Endothelial cell of umbilical vein (primary cell): ENCODE results near the gene KLHL26. TPM values are rescaled to one million over a fixed set of nuclear protein-coding genes. Genes with fewer than 3 reads are reported as not detected.

Experiments used
- BruUV-seq: library from RNA; stranded (reverse); fragments of 400-500 nt; replicated peaks from 2 replicates; lab custom pipeline; 2021; lab: Mats Ljungman, UMichigan
- CTCF ChIA-PET: fragments of 300-600, 350-600 bp; sonication (Branson Sonifier 250); formaldehyde crosslinking; loops from one replicate; lab custom pipeline; 2021; ENCODE audit warnings: antibody characterized with exemption, inconsistent platforms; lab: Charles Lee
- POLR2A ChIA-PET: fragments of 300-600, 350-600 bp; sonication (Branson Sonifier 250); formaldehyde crosslinking; loops from one replicate; lab custom pipeline; 2021; ENCODE audit warnings: antibody characterized with exemption, inconsistent platforms; lab: Charles Lee
- DNase-seq: peaks from one replicate; pipeline ENCODE4 v3.0.0-alpha.2; 2011; ENCODE audit warnings: low read depth, low spot score
- FAIRE-seq: peaks from 2 replicates; lab custom pipeline; 2011; peaks lifted over from hg19 to GRCh38; lab: Jason Lieb, UNC
- H2AFZ ChIP-seq: 2 replicates; pipeline ENCODE4 v1.6.0; 2012; ENCODE audit warnings: low read depth, low read length, control low read depth, inconsistent platforms
- H3K27ac ChIP-seq: 2 replicates; pipeline ENCODE4 v1.5.1; 2011; ENCODE audit warnings: low read depth, mild to moderate bottlenecking, control low read depth, low read length, moderate library complexity; ENCODE audit not compliant: insufficient read depth
- H3K27me3 ChIP-seq, 2 experiments: 2 replicates each; pipeline versions ENCODE4 v1.6.0 to v1.6.1; 2011; ENCODE audit warnings: low read length in 2 of 2, mixed read lengths in 1 of 2; ENCODE audit not compliant: control insufficient read depth in 2 of 2, insufficient read depth in 2 of 2
- H3K36me3 ChIP-seq, 2 experiments: 2 replicates in 1 of 2; 3 replicates in 1 of 2; pipeline ENCODE4 v1.5.1; 2011; ENCODE audit warnings: low read length in 2 of 2, mild to moderate bottlenecking in 1 of 2, moderate library complexity in 1 of 2; ENCODE audit not compliant: control insufficient read depth in 2 of 2, insufficient read depth in 2 of 2; ENCODE audit errors: extremely low read depth in 1 of 2
- H3K4me1 ChIP-seq: 3 replicates; pipeline ENCODE4 v1.5.1; 2011; ENCODE audit warnings: mild to moderate bottlenecking, low read length; ENCODE audit not compliant: control insufficient read depth, insufficient read depth; ENCODE audit errors: extremely low read depth
- H3K4me2 ChIP-seq: 2 replicates; pipeline ENCODE4 v1.6.1; 2011; ENCODE audit warnings: low read length, control low read depth, mixed read lengths; ENCODE audit not compliant: insufficient read depth
- H3K4me3 ChIP-seq, 3 experiments: fragments of 200-600 bp in 1 of 3; sonication (generic), shearing (Covaris generic) in 1 of 3; replicated peaks in 1 of 3; 2 replicates each; pipeline ENCODE4 v1.5.1; 2011 to 2016; ENCODE audit warnings: control low read depth in 3 of 3, low read length in 3 of 3, mild to moderate bottlenecking in 2 of 3, inconsistent platforms in 1 of 3, low read depth in 1 of 3, moderate library complexity in 1 of 3; ENCODE audit not compliant: insufficient read depth in 1 of 3
- H3K79me2 ChIP-seq: 2 replicates; pipeline ENCODE4 v1.6.0; 2012; ENCODE audit warnings: low read length, inconsistent platforms; ENCODE audit not compliant: control insufficient read depth, insufficient read depth
- H3K9ac ChIP-seq: replicated peaks from 2 replicates; pipeline ENCODE3; 2011; ENCODE audit warnings: low read length, control low read depth; ENCODE audit not compliant: insufficient read depth; ENCODE audit errors: extremely low read depth
- H3K9me1 ChIP-seq: replicated peaks from 3 replicates; pipeline ENCODE4 v1.6.0; 2011; ENCODE audit warnings: mild to moderate bottlenecking, low read length; ENCODE audit not compliant: control insufficient read depth, insufficient read depth; ENCODE audit errors: extremely low read depth
- H3K9me3 ChIP-seq: replicated peaks from 2 replicates; pipeline ENCODE4 v1.5.1; 2012; ENCODE audit warnings: low read length, inconsistent platforms; ENCODE audit not compliant: control insufficient read depth, insufficient read depth
- H4K20me1 ChIP-seq: replicated peaks from 2 replicates; pipeline ENCODE3; 2011; ENCODE audit warnings: mild to moderate bottlenecking, low read length; ENCODE audit not compliant: control insufficient read depth, insufficient read depth; ENCODE audit errors: extremely low read depth
- CTCF ChIP-seq, 2 donors: IDR thresholded peaks; 1 replicate in 1 of 2; 2 replicates in 1 of 2; pipeline ENCODE4 v1.5.1; 2011; ENCODE audit warnings: low read length in 2 of 2, mild to moderate bottlenecking in 2 of 2, moderate library complexity in 2 of 2, control low read depth in 1 of 2, inconsistent platforms in 1 of 2, low read depth in 1 of 2; ENCODE audit not compliant: insufficient read depth in 1 of 2; ENCODE audit errors: extremely low read depth in 1 of 2
- EZH2 ChIP-seq: IDR thresholded peaks from 2 replicates; pipeline ENCODE4 v1.6.1; 2012; ENCODE audit warnings: borderline replicate concordance, low read depth, mild to moderate bottlenecking, moderate library complexity, low read length, inconsistent platforms; ENCODE audit not compliant: severe bottlenecking
- FOS ChIP-seq: IDR thresholded peaks from 2 replicates; pipeline ENCODE4 v1.6.1; 2011; ENCODE audit warnings: mild to moderate bottlenecking, low read length, moderate library complexity, borderline replicate concordance; ENCODE audit not compliant: insufficient read depth
- GATA2 ChIP-seq: IDR thresholded peaks from 2 replicates; pipeline ENCODE4 v1.7.0; 2011; ENCODE audit warnings: low read depth, mild to moderate bottlenecking, moderate library complexity, mixed read lengths, low read length; ENCODE audit not compliant: insufficient read length, insufficient read depth
- JUN ChIP-seq: IDR thresholded peaks from 2 replicates; pipeline ENCODE4 v1.6.1; 2011; ENCODE audit warnings: borderline replicate concordance, low read depth; ENCODE audit not compliant: insufficient read length, insufficient read depth
- MAX ChIP-seq: IDR thresholded peaks from 2 replicates; pipeline ENCODE4 v1.6.1; 2011; ENCODE audit not compliant: insufficient read depth, insufficient read length
- MYC ChIP-seq: IDR thresholded peaks from one replicate; pipeline ENCODE4 v1.6.1; 2011; ENCODE audit warnings: mild to moderate bottlenecking, low read depth, low read length
- POLR2A ChIP-seq: IDR thresholded peaks from 2 replicates; pipeline ENCODE4 v1.6.1; 2012; ENCODE audit warnings: low read depth, mild to moderate bottlenecking, control low read depth, low read length
- POLR2AphosphoS5 ChIP-seq: IDR thresholded peaks from 2 replicates; pipeline ENCODE4 v1.6.1; 2012; ENCODE audit warnings: low read depth, mild to moderate bottlenecking, control low read depth, low read length, moderate library complexity; ENCODE audit not compliant: insufficient read depth
- dilution Hi-C: fragments of 300-500 bp; cut with MboI; formaldehyde crosslinking; loops from one replicate; pipeline ENCODE4 v1.15.0; 2019; ENCODE audit warnings: low sequenced_read_pairs; ENCODE audit not compliant: extremely low pct_ligation_motif_present
- intact Hi-C: fragments of 100-400 bp; cut with micrococcal nuclease; formaldehyde crosslinking; loops from one replicate; pipeline ENCODE4 v1.10.0; 2022
- polyA plus RNA-seq, 4 experiments: library from polyadenylated mRNA; depleted of rRNA in 3 of 4; stranded (reverse) in 3 of 4; unstranded in 1 of 4; fragments of >200 nt; gene quantifications; 2 replicates each; pipeline versions ENCODE4 v1.2.1 to v1.2.3, GENCODE V29; 2011 to 2012; ENCODE audit warnings: missing spikeins in 1 of 4
- total RNA-seq: library from RNA; stranded (reverse); gene quantifications from 2 replicates; pipeline ENCODE4 v1.2.3, GENCODE V29; 2021

The KLHL26 gene
- total and polyA plus RNA-seq, 2 donors (not counting 3 experiments of a cell fraction or from before 2014, with no cell fraction given): 2.4 to 6.2 TPM

DNA sequence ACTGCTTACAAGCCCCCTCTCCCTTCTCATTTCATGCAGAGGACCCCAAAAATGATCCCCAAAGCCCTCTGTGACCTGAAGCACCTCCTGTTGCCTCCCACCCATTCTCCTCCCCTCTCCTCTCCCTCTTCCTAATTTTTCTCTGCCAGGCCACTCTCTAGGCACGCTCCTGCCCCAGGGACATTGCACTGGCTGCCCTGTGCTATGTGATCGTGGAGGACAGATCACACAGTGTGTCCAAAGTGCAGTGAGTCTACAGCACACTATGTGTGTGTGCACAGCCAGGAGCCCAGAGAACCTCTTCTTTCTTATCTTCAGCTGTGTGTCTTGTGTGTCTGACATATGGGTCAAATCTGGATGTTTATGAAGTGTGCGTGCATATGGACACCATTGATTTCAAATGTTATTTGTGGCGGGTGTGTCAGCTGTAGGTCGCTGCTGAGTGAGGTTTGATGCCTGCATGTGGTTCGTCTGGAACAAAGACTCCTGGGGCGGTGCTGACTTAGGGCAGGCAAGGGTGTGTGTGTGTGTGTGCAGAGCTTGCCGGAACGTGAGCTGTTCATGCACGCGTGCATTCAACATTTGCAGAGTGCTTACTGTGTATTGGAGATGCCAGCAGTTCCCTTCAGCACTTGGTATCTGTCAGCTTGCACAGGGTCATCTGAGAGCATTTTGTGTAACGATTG lies 2.1 kb upstream of the KLHL26 start:
- Histone ChIP-seq H3K9me1 (no peaks in the 10 kb centered on the region), H3K36me3 (no peaks in the 10 kb centered on the region), H4K20me1 (no peaks in the 10 kb centered on the region), H3K4me2 (no peak overlapping the region), H3K4me3 (no peak overlapping the region), H3K4me1 (peaks cover 4% of the 10 kb centered on the region), H3K27ac (no peak overlapping the region), H2AFZ (no peak overlapping the region), H3K27me3 (no peaks in the 10 kb centered on the region), H3K79me2 (no peaks in the 10 kb centered on the region), H3K9ac (no peak overlapping the region), H3K9me3 (no peaks in the 10 kb centered on the region)
- TF ChIP-seq MYC (no peak), GATA2 (no peak), POLR2A (no peak), POLR2AphosphoS5 (no peak), EZH2 (no peak), FOS (no peak)
- DNase-seq: no peak
- FAIRE-seq: no peak
- intact Hi-C loops: no loop called here
- dilution Hi-C loops: no loop called here
- ChIA-PET CTCF (interaction anchor here (1.2 kb wide), 1 partner anchor 14 kb away, joined by 8 read pairs; no protein-coding TSS in a partner anchor), POLR2A (no interaction called here)
- no TSS peak for BruUV-seq

- Histone ChIP-seq H3K4me1 (peaks cover 4% of the 10 kb centered on the region), H3K9me1 (no peaks in the 10 kb centered on the region), H3K4me3 (no peak overlapping the region), H2AFZ (no peak overlapping the region), H3K27ac (no peak overlapping the region), H3K4me2 (no peak overlapping the region), H3K9ac (no peak overlapping the region), H3K36me3 (no peaks in the 10 kb centered on the region), H3K79me2 (no peaks in the 10 kb centered on the region), H3K9me3 (no peaks in the 10 kb centered on the region), H4K20me1 (no peaks in the 10 kb centered on the region), H3K27me3 (no peaks in the 10 kb centered on the region)
- intact Hi-C loops: loop anchor here (1.0 to 2.0 kb wide), 2 partner anchors 15 to 26 kb away; no protein-coding TSS in a partner anchor
- CTCF ChIA-PET: interaction anchor here (1.2 kb wide), 1 partner anchor 13 kb away, joined by 8 read pairs; no protein-coding TSS in a partner anchor
- POLR2A ChIA-PET: no interaction called here
- dilution Hi-C loops: no loop called here
- FAIRE-seq (no peak), DNase-seq (no peak)
- no peak for TF ChIP-seq GATA2
- no peak for TF ChIP-seq CTCF (IDR thresholded peaks at IDR 0.05; ENCODE audit: extremely low read depth in 1 of 2, insufficient read depth in 1 of 2, low read depth in 1 of 2, low read length in 2 of 2)
- no peak for TF ChIP-seq POLR2A
- TF ChIP-seq EZH2: no peak
- no peak for TF ChIP-seq FOS
- no peak for TF ChIP-seq POLR2AphosphoS5
- no peak for TF ChIP-seq MYC
- TF ChIP-seq MAX: no peak
- TF ChIP-seq JUN: no peak
- BruUV-seq: no TSS peak
Measured at GRCh38 chr19:18635831-18636182, 1.0 kb upstream of the KLHL26 start.
